Fibroblast of lung (primary cell): ENCODE results near the gene USP24. TPM values are rescaled to one million over a fixed set of nuclear protein-coding genes. Genes with fewer than 3 reads are reported as not detected.

Experiments used
- DNase-seq, 2 donors: peaks; one replicate each; pipeline versions ENCODE4 v3.0.0 to v3.0.0-alpha.2; 2010; ENCODE audit warnings: low read depth in 2 of 2
- H2AFZ ChIP-seq: 2 replicates; pipeline ENCODE4 v1.5.1; 2012; ENCODE audit warnings: low read length, control low read depth, inconsistent platforms
- H3K27ac ChIP-seq: 2 replicates; pipeline ENCODE4 v1.5.1; 2011; ENCODE audit warnings: low read length, control low read depth; ENCODE audit not compliant: insufficient read depth
- H3K27me3 ChIP-seq: 2 replicates; pipeline ENCODE4 v1.5.1; 2011; ENCODE audit warnings: mild to moderate bottlenecking, low read length; ENCODE audit not compliant: control insufficient read depth, insufficient read depth
- H3K36me3 ChIP-seq: 2 replicates; pipeline ENCODE4 v1.5.1; 2011; ENCODE audit warnings: low read length; ENCODE audit not compliant: control insufficient read depth, insufficient read depth
- H3K4me1 ChIP-seq: 2 replicates; pipeline ENCODE4 v1.5.1; 2011; ENCODE audit warnings: low read length; ENCODE audit not compliant: control insufficient read depth, insufficient read depth; ENCODE audit errors: extremely low read depth
- H3K4me2 ChIP-seq: 2 replicates; pipeline ENCODE4 v1.5.1; 2011; ENCODE audit warnings: low read length, control low read depth; ENCODE audit not compliant: insufficient read depth; ENCODE audit errors: extremely low read depth
- H3K4me3 ChIP-seq, 4 experiments: fragments of 200-600 bp in 1 of 4; sonication (generic) in 1 of 4; replicated peaks in 1 of 4; 2 replicates each; pipeline ENCODE4 v1.5.1; 2011 to 2016; ENCODE audit warnings: low read length in 4 of 4, low read depth in 3 of 4, mild to moderate bottlenecking in 3 of 4, control low read depth in 2 of 4, inconsistent platforms in 1 of 4, mixed read lengths in 1 of 4; ENCODE audit not compliant: insufficient read depth in 1 of 4; ENCODE audit errors: control extremely low read depth in 1 of 4
- H3K79me2 ChIP-seq: 2 replicates; pipeline ENCODE4 v1.5.1; 2012; ENCODE audit warnings: mild to moderate bottlenecking, low read length, inconsistent platforms; ENCODE audit not compliant: control insufficient read depth, insufficient read depth
- H3K9ac ChIP-seq: 2 replicates; pipeline ENCODE4 v1.5.1; 2011; ENCODE audit warnings: mild to moderate bottlenecking, low read length, control low read depth; ENCODE audit not compliant: insufficient read depth
- H3K9me3 ChIP-seq: 2 replicates; pipeline ENCODE4 v1.5.1; 2012; ENCODE audit warnings: low read depth, low read length; ENCODE audit not compliant: control insufficient read depth, insufficient read depth
- H4K20me1 ChIP-seq: 2 replicates; pipeline ENCODE4 v1.5.1; 2011; ENCODE audit warnings: low read length; ENCODE audit not compliant: control insufficient read depth, insufficient read depth; ENCODE audit errors: extremely low read depth
- CTCF ChIP-seq, 2 donors: IDR thresholded peaks in 1 of 2; conservative IDR thresholded peaks in 1 of 2; 1 replicate in 1 of 2; 2 replicates in 1 of 2; pipeline ENCODE4 v1.5.1; 2011 to 2012; ENCODE audit warnings: low read length in 2 of 2, control low read depth in 1 of 2, inconsistent platforms in 1 of 2, low read depth in 1 of 2, mild to moderate bottlenecking in 1 of 2
- EZH2 ChIP-seq: IDR thresholded peaks from 2 replicates; pipeline ENCODE4 v1.5.1; 2012; ENCODE audit warnings: low read length, control low read depth, mild to moderate bottlenecking; ENCODE audit errors: missing control alignments
- polyA plus RNA-seq, 2 donors: library from polyadenylated mRNA; depleted of rRNA in 1 of 2; stranded (reverse) in 1 of 2; unstranded in 1 of 2; fragments of >200 nt; gene quantifications; 2 replicates each; pipeline ENCODE4 v1.2.1, GENCODE V29; 2011 to 2012; ENCODE audit warnings: missing spikeins in 1 of 2
- total RNA-seq: library from RNA; depleted of rRNA; stranded (reverse); fragments of >200 nt; gene quantifications from 2 replicates; pipeline ENCODE4 v1.2.1, GENCODE V29; 2014

Gene USP24
- total and polyA plus RNA-seq, 2 donors (not counting 1 experiment from before 2014, with no cell fraction given), result 16.4 to 63.9 TPM

GRCh38 chr1:55087439-55087838, 127.7 kb downstream of the USP24 start:
- Histone ChIP-seq H3K79me2 (no peaks in the 10 kb centered on the region), H3K36me3 (peaks cover 17% of the 10 kb centered on the region), H2AFZ (no peak overlapping the region), H3K4me2 (no peak overlapping the region), H3K4me1 (no peaks in the 10 kb centered on the region), H3K9me3 (no peaks in the 10 kb centered on the region), H3K27ac (no peak overlapping the region), H3K27me3 (no peaks in the 10 kb centered on the region), H3K9ac (no peak overlapping the region), H3K4me3 (no peak overlapping the region), H4K20me1 (no peaks in the 10 kb centered on the region)
- no peak for DNase-seq
- TF ChIP-seq EZH2 (no peak), CTCF (conservative IDR thresholded peaks at IDR 0.05 in 1 of 2, IDR thresholded peaks at IDR 0.05 in 1 of 2; ENCODE audit: low read depth in 1 of 2, low read length in 2 of 2) (no peak)

DNA sequence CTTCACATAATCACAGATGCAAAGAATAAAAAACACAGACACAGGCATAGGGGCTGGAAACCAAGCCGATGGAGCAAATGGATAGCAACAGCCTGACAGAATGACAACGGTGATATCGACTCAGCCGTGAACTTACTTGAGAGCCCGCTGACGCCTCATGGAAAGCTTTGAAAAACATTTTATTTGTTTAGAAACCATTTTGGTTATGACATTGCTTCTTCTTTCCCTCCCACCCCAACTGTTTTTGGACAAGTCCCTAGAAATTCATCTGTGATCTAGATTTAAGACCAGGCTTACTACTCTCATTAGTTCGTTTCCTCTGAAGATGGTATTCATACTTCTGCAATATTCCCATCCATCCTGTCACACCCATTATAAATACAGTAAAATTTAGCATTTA, 130.9 kb downstream of the USP24 start:
- no peaks in the 10 kb centered on the region for H3K4me1 ChIP-seq
- H3K4me3 ChIP-seq, result no peak overlapping the region
- H2AFZ ChIP-seq, result no peak overlapping the region
- H3K9ac ChIP-seq, result no peak overlapping the region
- no peaks in the 10 kb centered on the region for H3K9me3 ChIP-seq
- no peak for TF ChIP-seq EZH2
- TF ChIP-seq CTCF (conservative IDR thresholded peaks at IDR 0.05 in 1 of 2, IDR thresholded peaks at IDR 0.05 in 1 of 2; ENCODE audit: low read depth in 1 of 2, low read length in 2 of 2), result no peak
- no peaks in the 10 kb centered on the region for H4K20me1 ChIP-seq
- no peak overlapping the region for H3K27ac ChIP-seq
- no peak for DNase-seq
- H3K4me2 ChIP-seq, result no peak overlapping the region
- no peaks in the 10 kb centered on the region for H3K79me2 ChIP-seq
- H3K36me3 ChIP-seq, result peaks cover 18% of the 10 kb centered on the region
- no peaks in the 10 kb centered on the region for H3K27me3 ChIP-seq

DNA sequence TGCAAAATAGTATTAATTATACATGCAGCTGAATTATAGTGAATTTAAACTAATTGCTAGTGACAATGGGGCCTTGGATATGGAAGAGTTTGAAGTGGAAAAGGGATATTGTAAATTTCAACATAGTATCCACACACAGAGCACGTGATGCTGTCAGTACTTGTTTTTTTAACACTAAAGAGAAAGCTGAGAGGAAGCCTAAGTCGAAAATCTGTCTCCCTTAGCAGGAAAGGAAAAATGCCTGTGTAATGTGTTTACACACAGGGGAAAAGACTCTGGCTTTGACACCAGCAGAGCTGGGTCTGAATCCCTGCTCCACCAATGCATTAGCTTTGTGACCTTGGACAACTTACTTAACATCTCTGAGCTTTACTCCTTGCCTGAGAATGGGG, 133.3 kb downstream of the USP24 start:
- H3K4me1 ChIP-seq, result no peaks in the 10 kb centered on the region
- H3K27me3 ChIP-seq, result no peaks in the 10 kb centered on the region
- no peak overlapping the region for H2AFZ ChIP-seq
- no peak overlapping the region for H3K27ac ChIP-seq
- H3K9me3 ChIP-seq, result no peaks in the 10 kb centered on the region
- H3K79me2 ChIP-seq, result no peaks in the 10 kb centered on the region
- peak in 1 of 2 donors; percentile 28 for DNase-seq
- no peak overlapping the region for H3K4me2 ChIP-seq
- no peaks in the 10 kb centered on the region for H4K20me1 ChIP-seq
- no peak overlapping the region for H3K4me3 ChIP-seq
- no peak for TF ChIP-seq EZH2
- TF ChIP-seq CTCF (conservative IDR thresholded peaks at IDR 0.05 in 1 of 2, IDR thresholded peaks at IDR 0.05 in 1 of 2; ENCODE audit: low read depth in 1 of 2, low read length in 2 of 2), result no peak
- H3K9ac ChIP-seq, result no peak overlapping the region
- peaks cover 20% of the 10 kb centered on the region for H3K36me3 ChIP-seq
